Dendritic cell treated with granulocyte-macrophage colony-stimulating factor and Interleukin-4, amounts not matched to agents 40 ng/mL and 50 ng/mL, for 4 days (primary cell): ENCODE measurements around the gene HSPA9.

ENCODE experiments used
- H3K27ac Mint-ChIP-seq: one replicate; pipeline ENCODE4 v1.8.0; 2022; ENCODE audit warnings: mild to moderate bottlenecking, mixed read lengths
- H3K27me3 Mint-ChIP-seq: one replicate; pipeline ENCODE4 v1.8.0; 2022; ENCODE audit warnings: mild to moderate bottlenecking, mixed read lengths
- H3K36me3 Mint-ChIP-seq: one replicate; pipeline ENCODE4 v1.8.0; 2022; ENCODE audit warnings: low read depth, mixed read lengths
- H3K4me1 Mint-ChIP-seq: one replicate; pipeline ENCODE4 v1.8.0; 2022; ENCODE audit warnings: low read depth, mixed read lengths
- H3K4me3 Mint-ChIP-seq: one replicate; pipeline ENCODE4 v1.8.0; 2022; ENCODE audit warnings: mild to moderate bottlenecking, moderate library complexity, mixed read lengths
- H3K9me3 Mint-ChIP-seq: one replicate; pipeline ENCODE4 v1.8.0; 2022; ENCODE audit warnings: mixed read lengths
- intact Hi-C: fragments of 100-400 bp; cut with micrococcal nuclease; formaldehyde crosslinking; loops from one replicate; pipeline ENCODE4 v1.15.0; 2022

The HSPA9 gene

DNA sequence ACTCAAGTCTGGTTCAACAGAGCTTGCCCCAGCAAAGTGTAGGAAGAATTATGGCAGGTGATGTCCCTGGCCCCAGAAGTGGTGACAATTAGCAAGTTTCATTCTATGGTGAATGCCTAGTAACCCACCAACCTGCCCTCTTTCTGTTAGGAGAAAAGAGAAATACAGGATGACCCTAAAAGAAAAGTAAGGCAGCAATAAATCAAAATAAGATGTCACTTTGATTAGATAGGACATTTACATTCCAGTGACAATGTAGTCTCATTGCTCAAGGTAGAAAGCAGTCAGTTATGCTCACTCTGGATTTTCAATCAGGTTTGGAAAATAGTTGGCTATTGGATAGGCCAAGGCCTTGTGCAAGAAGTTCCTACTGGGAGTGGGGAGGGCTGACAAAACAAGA is 5.6 kb upstream of the HSPA9 start:
- intact Hi-C loops: loop anchor here (10.0 kb wide), 1 partner anchor 174 kb away; the partner anchor contains the start of gene CTNNA1
- Mint-ChIP-seq H3K36me3 (peaks cover 4% of the 10 kb centered on the region), H3K9me3 (no peaks in the 10 kb centered on the region), H3K27ac (no peak overlapping the region), H3K4me1 (peaks cover 9% of the 10 kb centered on the region), H3K27me3 (peaks cover 2% of the 10 kb centered on the region), H3K4me3 (no peak overlapping the region)

DNA sequence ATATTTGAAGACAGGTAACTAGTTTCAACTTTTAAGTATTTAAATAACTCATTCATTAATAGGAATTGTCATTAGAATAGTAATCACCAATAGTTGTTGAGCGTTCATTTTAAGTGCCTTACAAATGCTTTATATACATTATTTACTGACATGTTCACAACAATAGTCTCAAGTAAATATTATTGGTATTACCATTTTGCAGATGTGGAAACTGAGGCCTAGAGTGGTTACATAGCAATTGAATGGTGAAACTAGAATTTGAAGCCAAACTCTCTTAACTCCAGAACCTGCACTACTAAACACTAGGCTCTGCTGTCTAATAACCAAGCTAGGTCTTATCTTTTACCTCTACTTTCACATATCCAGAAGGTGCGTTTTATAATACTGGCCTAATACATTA is 4.8 kb upstream of the HSPA9 start:
- intact Hi-C loops: loop anchor here (10.0 kb wide), 1 partner anchor 175 kb away; the partner anchor contains the start of gene CTNNA1
- no peaks in the 10 kb centered on the region for H3K9me3 Mint-ChIP-seq

DNA sequence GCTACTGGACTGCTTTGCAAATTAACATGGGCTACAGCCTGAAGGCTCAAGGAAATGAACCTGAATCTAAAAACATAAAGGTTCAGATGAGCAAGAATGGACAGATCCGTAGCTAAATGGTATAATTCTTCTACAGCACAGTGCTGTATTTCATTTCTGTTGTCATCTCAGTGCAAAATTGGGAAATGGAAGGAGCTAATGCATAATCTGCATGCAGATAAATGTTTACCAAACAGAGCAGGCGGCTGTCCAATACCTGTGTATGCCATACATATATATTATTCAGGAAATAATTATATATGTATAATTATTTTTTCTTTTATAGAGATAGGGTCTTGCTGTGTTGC is 4.3 kb upstream of the HSPA9 start:
- Mint-ChIP-seq H3K27me3 (no peaks in the 10 kb centered on the region), H3K36me3 (peaks cover 17% of the 10 kb centered on the region), H3K27ac (no peak overlapping the region), H3K4me3 (no peak overlapping the region), H3K4me1 (peaks cover 16% of the 10 kb centered on the region), H3K9me3 (no peaks in the 10 kb centered on the region)
- intact Hi-C loops: loop anchor here (1.0 to 5.0 kb wide), 2 partner anchors 54 to 693 kb away; no protein-coding TSS in a partner anchor

More for the DNA sequence above, 4.8 kb upstream of the HSPA9 start:
- H3K4me1 Mint-ChIP-seq: peaks cover 11% of the 10 kb centered on the region
- H3K4me3 Mint-ChIP-seq: no peak overlapping the region
- peaks cover 2% of the 10 kb centered on the region for H3K27me3 Mint-ChIP-seq
- H3K27ac Mint-ChIP-seq: no peak overlapping the region
- peaks cover 11% of the 10 kb centered on the region for H3K36me3 Mint-ChIP-seq

DNA sequence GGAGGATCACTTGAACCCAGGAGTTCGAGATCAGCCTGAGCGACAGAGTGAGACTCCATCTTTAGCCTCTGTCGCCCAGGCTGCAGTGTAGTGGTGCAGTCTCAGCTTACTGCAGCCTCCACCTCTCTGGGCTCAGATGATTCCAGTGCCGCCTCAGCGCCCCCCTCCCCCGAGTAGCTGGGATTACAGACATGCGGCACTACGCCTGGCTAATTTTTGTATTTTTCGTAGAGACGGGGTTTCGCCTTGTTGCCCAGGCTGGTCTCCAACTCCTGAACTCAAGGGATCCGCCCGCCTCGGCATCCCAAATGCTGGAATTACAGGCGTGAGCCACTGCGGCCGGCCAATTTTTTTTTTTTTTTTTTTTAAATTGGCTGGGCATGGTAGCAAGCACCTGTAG is 2.3 kb upstream of the HSPA9 start:
- Mint-ChIP-seq H3K9me3 (no peaks in the 10 kb centered on the region), H3K27ac (peak overlapping the region; percentile 100), H3K36me3 (peaks cover 33% of the 10 kb centered on the region), H3K27me3 (no peaks in the 10 kb centered on the region), H3K4me3 (no peak overlapping the region), H3K4me1 (peaks cover 17% of the 10 kb centered on the region)
- intact Hi-C loops: loop anchor here (5.0 kb wide), 1 partner anchor 695 kb away; no protein-coding TSS in a partner anchor

DNA sequence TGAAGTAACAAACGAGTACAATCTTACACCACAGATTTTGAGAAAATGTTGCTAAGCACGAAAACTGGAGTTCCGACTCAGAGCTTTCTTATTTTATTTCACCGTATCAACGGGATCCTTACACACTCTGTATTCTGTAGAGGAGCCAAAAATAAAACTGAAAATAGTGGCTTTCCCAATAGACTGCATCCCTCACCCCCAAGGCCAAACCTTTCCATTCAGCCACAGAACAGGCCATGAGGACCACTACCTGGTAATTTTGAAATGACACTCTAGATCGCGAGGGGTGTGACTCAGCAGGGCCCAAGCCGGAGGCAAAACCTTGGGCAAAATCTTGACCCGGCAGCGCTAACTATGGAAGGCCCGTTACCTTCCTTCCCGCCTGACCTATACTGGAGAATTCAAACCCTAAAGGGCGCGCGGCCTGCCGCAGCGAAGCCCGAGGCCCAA is 432 bp downstream of the HSPA9 start:
- peak overlapping the region; percentile 89 for H3K4me3 Mint-ChIP-seq
- intact Hi-C loops: loop anchor here (1.0 to 5.0 kb wide), 2 partner anchors 31 to 698 kb away; partner anchors contain the start of gene ETF1
- H3K4me1 Mint-ChIP-seq: peaks cover 17% of the 10 kb centered on the region
- peak overlapping the region; percentile 100 for H3K27ac Mint-ChIP-seq
- no peaks in the 10 kb centered on the region for H3K9me3 Mint-ChIP-seq
- no peaks in the 10 kb centered on the region for H3K27me3 Mint-ChIP-seq
- H3K36me3 Mint-ChIP-seq: peaks cover 60% of the 10 kb centered on the region

DNA sequence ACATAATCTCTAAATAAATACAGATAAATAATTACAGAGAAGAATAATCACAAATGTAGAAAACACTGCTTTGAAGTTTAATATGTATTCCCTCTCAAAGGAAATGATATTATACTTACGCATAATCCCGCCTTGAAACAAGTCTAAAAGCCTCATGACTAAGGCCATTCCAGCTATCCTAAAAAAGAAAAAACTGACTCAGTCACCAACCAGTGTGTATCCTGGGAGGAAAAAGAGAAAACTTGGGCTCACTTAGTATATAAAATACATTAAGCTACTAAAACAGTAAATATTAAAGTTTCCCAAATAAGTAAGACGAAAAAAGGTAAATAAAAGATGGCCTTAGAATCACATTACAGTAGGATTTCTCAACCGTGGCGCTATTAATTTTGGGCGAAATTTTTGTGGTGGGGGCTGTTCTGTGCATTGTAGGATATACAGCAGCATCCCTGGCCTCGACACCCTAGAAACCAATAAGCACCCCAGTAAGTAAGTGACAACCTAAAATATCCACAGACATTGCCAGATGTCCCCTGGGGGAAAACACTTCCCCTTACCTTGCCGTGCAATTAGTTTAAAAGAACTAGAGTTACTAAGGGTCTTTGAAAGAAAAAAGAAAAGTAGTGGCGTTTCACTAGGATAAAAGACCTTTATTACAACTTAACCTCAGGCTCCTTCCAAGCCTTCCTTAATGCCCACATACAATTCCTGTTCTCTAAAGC is 1.1 kb downstream of the HSPA9 start:
- H3K27me3 Mint-ChIP-seq: no peaks in the 10 kb centered on the region
- H3K27ac Mint-ChIP-seq: peak overlapping the region; percentile 100
- H3K36me3 Mint-ChIP-seq: peaks cover 67% of the 10 kb centered on the region
- H3K9me3 Mint-ChIP-seq: no peaks in the 10 kb centered on the region
- intact Hi-C loops: no loop called here
- peaks cover 17% of the 10 kb centered on the region for H3K4me1 Mint-ChIP-seq
- peak overlapping the region; percentile 89 for H3K4me3 Mint-ChIP-seq

DNA sequence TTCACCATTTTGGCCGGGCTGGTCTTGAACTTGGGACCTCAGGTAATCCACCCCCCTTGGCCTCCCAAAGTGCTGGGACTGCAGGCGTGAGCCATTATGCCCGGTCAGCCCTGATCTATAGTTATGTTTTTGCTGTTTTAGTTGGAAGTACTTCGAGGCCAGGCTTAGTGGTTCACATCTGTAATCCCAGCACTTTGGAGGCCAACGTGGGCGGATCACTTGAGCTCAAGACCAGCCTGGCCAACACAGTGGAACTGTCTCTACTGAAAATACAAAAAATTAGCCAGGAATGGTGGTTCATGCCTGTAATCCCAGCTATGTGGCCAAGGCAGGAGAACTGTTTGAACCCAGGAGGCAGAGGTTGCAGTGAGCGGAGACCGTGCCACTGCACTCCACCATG is 2.0 kb downstream of the HSPA9 start:
- Mint-ChIP-seq H3K4me1 (peaks cover 17% of the 10 kb centered on the region), H3K27ac (no peak overlapping the region), H3K4me3 (no peak overlapping the region), H3K27me3 (no peaks in the 10 kb centered on the region), H3K36me3 (peaks cover 76% of the 10 kb centered on the region), H3K9me3 (no peaks in the 10 kb centered on the region)
- intact Hi-C loops: no loop called here

DNA sequence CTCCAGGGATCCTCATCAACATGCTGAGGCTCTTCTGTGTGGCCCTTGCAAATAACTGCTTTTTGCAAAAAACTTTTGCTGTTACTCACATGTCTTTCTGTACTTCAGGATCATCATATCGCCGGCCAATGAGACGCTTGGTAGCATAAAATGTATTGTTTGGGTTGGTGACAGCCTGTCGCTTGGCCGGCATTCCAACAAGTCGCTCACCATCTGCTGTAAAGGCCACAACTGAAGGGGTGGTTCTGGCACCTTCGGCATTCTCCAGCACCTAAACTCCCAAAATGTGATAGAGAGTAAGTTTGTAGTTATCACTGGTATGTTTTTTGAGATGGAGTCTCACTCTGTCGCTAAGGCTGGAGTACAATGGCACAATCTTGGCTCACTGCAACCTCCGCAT is 4.3 kb downstream of the HSPA9 start:
- H3K4me1 Mint-ChIP-seq: peaks cover 9% of the 10 kb centered on the region
- intact Hi-C loops: no loop called here
- no peak overlapping the region for H3K27ac Mint-ChIP-seq
- no peak overlapping the region for H3K4me3 Mint-ChIP-seq
- no peaks in the 10 kb centered on the region for H3K27me3 Mint-ChIP-seq
- H3K9me3 Mint-ChIP-seq: no peaks in the 10 kb centered on the region
- peaks cover 96% of the 10 kb centered on the region for H3K36me3 Mint-ChIP-seq

DNA sequence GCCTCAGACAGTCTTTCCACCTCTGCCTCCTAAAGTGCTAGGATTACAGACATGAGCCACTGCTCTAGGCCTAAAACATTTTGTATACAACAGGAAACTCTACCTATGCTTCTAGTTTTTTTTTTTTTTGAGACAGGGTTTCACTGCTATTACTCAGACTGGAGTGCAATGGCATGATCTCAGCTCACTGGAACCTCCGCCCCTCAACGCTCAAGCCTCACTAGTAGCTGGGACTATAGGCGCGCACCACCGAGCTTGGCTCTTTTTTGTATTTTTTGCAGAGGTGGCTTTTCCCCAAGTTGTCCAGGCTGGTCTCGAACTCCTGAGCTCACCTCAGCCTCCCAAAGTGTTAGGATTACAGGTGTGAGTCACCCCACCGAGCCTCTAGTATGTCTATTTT is 5.4 kb downstream of the HSPA9 start:
- Mint-ChIP-seq H3K4me3 (no peak overlapping the region), H3K4me1 (peaks cover 4% of the 10 kb centered on the region), H3K27me3 (no peaks in the 10 kb centered on the region), H3K9me3 (no peaks in the 10 kb centered on the region), H3K27ac (no peak overlapping the region), H3K36me3 (peaks cover 96% of the 10 kb centered on the region)
- intact Hi-C loops: no loop called here

DNA sequence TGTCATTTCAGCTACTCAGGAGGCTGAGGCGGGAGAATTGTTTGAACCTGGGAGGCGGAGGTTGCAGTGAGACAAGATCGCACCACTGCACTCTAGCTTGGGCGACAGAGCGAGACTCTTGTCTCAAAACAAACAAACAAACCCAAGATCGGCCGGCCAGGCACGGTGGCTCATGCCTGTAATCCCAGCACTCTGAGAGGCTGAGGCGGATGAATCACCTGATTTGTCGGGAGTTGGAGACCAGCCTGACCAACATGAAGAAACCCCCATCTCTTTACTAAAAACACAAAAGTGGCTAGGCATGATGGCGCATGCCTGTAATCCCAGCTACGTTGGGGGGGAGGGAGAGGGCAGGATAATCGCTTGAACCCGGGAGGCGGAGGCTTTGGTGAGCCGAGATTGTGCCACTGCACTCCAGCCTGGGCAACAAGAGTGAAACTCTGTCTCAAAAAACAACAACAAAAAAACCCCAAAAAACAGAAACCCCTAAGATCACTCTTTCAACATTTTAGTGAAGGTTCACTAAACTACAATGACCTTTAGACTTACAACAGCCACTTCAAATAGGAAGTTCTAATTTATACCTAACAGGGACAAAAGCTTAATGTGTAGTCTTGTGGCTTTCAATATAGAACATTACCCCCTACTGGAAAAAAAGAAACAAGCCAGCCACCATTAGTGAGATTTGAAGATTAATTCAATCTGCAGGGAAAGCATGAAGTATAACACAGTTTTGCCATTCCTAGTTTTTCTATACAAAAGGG is 7.0 kb downstream of the HSPA9 start:
- intact Hi-C loops: no loop called here
- Mint-ChIP-seq H3K27me3 (no peaks in the 10 kb centered on the region), H3K4me3 (no peak overlapping the region), H3K27ac (no peak overlapping the region), H3K9me3 (no peaks in the 10 kb centered on the region), H3K36me3 (peaks cover 100% of the 10 kb centered on the region), H3K4me1 (peaks cover 7% of the 10 kb centered on the region)

DNA sequence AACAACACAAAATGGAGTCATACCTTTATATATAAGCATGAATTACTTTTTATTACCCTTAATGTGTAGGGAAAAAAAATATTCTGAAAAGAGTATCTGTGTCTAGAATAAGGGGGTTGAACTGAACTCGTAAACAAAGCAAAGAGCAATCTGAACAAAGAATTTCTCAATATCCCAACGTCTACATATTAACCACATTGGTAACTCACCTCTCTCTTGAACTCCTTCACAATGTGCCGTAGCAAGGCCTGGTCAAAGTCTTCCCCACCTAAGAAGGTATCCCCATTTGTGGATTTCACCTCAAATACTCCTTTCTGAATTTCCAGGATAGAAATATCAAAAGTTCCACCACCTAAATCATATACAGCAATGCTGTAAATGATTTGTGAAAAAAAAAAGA is 8.4 kb downstream of the HSPA9 start:
- no peak overlapping the region for H3K27ac Mint-ChIP-seq
- peaks cover 7% of the 10 kb centered on the region for H3K4me1 Mint-ChIP-seq
- H3K27me3 Mint-ChIP-seq: no peaks in the 10 kb centered on the region
- H3K36me3 Mint-ChIP-seq: peaks cover 97% of the 10 kb centered on the region
- no peak overlapping the region for H3K4me3 Mint-ChIP-seq
- H3K9me3 Mint-ChIP-seq: no peaks in the 10 kb centered on the region
- intact Hi-C loops: no loop called here

DNA sequence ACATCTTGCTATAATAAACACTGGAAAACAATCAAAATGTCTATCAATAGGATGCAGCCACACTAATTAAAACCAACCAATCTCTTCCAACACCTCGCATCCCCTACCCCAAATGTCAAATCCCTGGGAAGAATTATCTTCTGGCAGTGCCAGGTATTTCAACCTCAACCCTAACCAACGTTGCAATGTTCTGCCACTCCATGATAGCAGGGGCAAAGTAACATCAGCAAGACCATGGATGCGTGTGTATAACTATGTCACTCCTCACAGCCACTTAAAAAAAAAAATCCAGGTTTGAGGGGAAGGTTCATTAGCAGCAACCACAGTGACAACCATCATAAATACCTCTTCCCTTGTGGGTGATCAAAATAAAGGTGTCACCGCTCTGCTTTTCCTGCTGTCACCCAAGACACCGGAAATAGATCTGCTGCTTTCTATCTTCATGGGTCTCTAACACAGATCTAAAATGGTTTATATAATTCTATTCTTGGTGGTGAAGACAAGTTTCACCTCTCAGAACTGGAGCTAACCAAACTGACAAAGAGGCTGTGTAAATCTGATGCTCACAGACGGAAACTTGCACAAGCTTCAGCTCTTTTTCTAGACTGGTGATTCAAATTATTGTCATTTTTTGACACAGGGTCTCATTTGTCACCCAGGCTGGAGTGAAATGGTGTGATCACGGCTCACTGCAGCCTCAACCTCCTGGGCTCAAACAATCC is 9.9 kb downstream of the HSPA9 start:
- Mint-ChIP-seq H3K36me3 (peaks cover 97% of the 10 kb centered on the region), H3K27ac (no peak overlapping the region), H3K27me3 (no peaks in the 10 kb centered on the region), H3K4me1 (peaks cover 7% of the 10 kb centered on the region), H3K4me3 (no peak overlapping the region), H3K9me3 (no peaks in the 10 kb centered on the region)
- intact Hi-C loops: no loop called here

DNA sequence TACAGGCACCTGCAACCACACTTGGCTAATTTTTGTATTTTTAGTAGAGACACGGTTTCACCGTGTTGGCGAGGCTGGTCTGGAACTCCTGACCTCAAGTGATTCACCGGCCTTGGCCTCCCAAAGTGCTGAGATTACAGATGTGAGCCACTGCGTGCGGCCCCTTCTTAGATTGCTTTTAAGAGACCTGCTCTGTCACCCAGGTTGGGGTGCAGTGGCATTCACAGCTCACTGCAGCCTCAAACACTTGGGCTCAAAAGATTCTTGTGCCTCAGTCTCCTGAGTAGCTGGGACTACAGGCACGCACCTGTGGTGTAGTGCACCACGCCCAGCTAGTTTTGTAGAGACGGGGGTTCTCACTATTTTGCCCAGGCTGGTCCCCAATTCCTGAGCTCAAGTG is 11.0 kb downstream of the HSPA9 start:
- peaks cover 9% of the 10 kb centered on the region for H3K4me1 Mint-ChIP-seq
- intact Hi-C loops: no loop called here
- H3K27me3 Mint-ChIP-seq: no peaks in the 10 kb centered on the region
- no peak overlapping the region for H3K4me3 Mint-ChIP-seq
- H3K9me3 Mint-ChIP-seq: no peaks in the 10 kb centered on the region
- peaks cover 97% of the 10 kb centered on the region for H3K36me3 Mint-ChIP-seq
- no peak overlapping the region for H3K27ac Mint-ChIP-seq
